ENCODE data around the gene KCNN3.

- TF ChIP-seq CTCF (IDR thresholded peaks at IDR 0.05), result no peak
- TF ChIP-seq EZH2 (IDR thresholded peaks at IDR 0.05), result no peak
Observed at GRCh38 chr1:154869351-154870114, 548 bp downstream of the KCNN3 start.
